HCT116 (cell line): ENCODE data around the gene PSMA1.

ENCODE experiments used
- ATF3 ChIP-seq: IDR thresholded peaks from 2 replicates; pipeline ENCODE4 v1.6.1; 2012
- CTCF ChIP-seq, 3 experiments: fragments of 200-600 bp in 1 of 3; sonication (generic) in 1 of 3; IDR thresholded peaks in 2 of 3; conservative IDR thresholded peaks in 1 of 3; 2 replicates each; pipeline ENCODE4 v1.5.1; 2012 to 2017; ENCODE audit warnings: low read depth in 2 of 3, low read length in 2 of 3, antibody characterized with exemption in 1 of 3, borderline replicate concordance in 1 of 3, control low read depth in 1 of 3, mild to moderate bottlenecking in 1 of 3, mixed read lengths in 1 of 3, mixed run types in 1 of 3, moderate library complexity in 1 of 3; ENCODE audit not compliant: insufficient read depth in 1 of 3
- EZH2phosphoT487 ChIP-seq: fragments of 200-600 bp; IDR thresholded peaks from 2 replicates; pipeline ENCODE4 v1.6.1; 2018; ENCODE audit warnings: antibody characterized with exemption, borderline replicate concordance
- YY1 ChIP-seq: IDR thresholded peaks from 2 replicates; pipeline ENCODE4 v1.6.1; 2011; ENCODE audit warnings: low read length, low read depth, moderate library complexity, mild to moderate bottlenecking; ENCODE audit not compliant: insufficient replicate concordance; ENCODE audit errors: extremely low read depth
- ZFX ChIP-seq: fragments of 450-650 bp; IDR thresholded peaks from 2 replicates; pipeline ENCODE4 v1.6.1; 2017
- ZNF274 ChIP-seq: fragments of 200-500 bp; sonication (Bioruptor generic); IDR thresholded peaks from 2 replicates; pipeline ENCODE4 v1.6.1; 2014; ENCODE audit warnings: mild to moderate bottlenecking, low read depth, low read length, inconsistent platforms

- TF ChIP-seq CTCF (IDR thresholded peaks at IDR 0.05 in 2 of 3, conservative IDR thresholded peaks at IDR 0.05 in 1 of 3; ENCODE audit: borderline replicate concordance in 1 of 3, insufficient read depth in 1 of 3, low read depth in 2 of 3, low read length in 2 of 3) (no peak), YY1 (no peak), EZH2phosphoT487 (no peak), ZFX (no peak), ZNF274 (no peak), ATF3 (no peak)
Measured at GRCh38 chr11:14506532-14506931, 13.7 kb downstream of the PSMA1 start.
